Germinal center (tissue), 1 donor: ENCODE results near the gene BICRA.
"Not testable (repeated sequence)": the region's sequence is repeated elsewhere in the genome, so short reads cannot be mapped to it uniquely, and the experiment has no call there.

Experiments used
- DNase-seq: peaks from one replicate; pipeline ENCODE4 v3.0.0; 2012; ENCODE audit warnings: mixed read lengths, low spot score

The BICRA gene

DNA sequence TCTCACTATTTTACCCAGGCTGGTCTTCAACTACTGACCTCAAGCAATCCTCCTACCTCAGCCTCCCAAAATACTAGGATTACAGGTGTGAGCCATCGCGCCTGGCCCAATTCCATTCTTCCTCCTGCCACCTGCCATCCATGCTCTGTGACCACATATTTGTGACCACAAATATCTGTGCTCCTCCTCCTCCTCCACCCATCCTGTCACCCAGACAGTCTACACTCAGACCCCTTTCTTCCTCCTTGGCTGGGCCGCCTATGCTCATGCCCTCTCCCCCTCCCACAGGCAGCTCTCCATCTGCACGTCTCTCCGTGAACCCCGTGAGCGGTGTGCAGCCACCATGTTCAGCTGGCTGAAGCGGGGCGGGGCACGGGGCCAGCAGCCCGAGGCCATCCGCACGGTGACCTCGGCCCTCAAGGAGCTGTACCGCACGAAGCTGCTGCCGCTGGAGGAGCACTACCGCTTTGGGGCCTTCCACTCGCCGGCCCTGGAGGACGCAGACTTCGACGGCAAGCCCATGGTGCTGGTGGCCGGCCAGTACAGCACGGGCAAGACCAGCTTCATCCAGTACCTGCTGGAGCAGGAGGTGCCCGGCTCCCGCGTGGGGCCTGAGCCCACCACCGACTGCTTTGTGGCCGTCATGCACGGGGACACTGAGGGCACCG, 107.5 kb downstream of the BICRA start:
- no peak for DNase-seq

DNA sequence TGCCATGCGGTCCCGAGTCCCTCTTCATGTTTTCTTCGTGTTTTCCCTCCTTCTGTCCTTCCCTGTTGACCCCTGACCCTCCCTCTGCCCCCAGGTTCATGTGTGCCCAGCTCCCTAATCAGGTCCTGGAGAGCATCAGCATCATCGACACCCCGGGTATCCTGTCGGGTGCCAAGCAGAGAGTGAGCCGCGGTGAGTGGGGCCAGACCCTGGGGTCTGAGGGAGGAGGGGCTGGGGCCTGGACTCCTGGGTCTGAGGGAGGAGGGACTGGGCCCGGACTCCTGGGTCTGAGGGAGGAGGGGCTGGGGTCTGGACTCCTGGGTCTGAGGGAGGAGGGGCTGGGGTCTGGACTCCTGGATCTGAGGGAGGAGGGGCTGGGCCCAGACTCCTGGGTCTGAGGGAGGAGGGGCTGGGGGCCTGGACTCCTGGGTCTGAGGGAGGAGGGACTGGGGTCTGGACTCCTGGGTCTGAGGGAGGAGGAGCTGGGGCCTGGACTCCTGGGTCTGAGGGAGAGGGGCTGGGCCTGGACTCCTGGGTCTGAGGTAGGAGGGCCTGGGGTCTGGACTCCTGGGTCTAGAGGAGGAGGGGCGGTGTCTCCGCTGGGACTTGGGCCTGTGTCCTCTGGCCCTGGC, 109.6 kb downstream of the BICRA start:
- not testable (repeated sequence) for DNase-seq

DNA sequence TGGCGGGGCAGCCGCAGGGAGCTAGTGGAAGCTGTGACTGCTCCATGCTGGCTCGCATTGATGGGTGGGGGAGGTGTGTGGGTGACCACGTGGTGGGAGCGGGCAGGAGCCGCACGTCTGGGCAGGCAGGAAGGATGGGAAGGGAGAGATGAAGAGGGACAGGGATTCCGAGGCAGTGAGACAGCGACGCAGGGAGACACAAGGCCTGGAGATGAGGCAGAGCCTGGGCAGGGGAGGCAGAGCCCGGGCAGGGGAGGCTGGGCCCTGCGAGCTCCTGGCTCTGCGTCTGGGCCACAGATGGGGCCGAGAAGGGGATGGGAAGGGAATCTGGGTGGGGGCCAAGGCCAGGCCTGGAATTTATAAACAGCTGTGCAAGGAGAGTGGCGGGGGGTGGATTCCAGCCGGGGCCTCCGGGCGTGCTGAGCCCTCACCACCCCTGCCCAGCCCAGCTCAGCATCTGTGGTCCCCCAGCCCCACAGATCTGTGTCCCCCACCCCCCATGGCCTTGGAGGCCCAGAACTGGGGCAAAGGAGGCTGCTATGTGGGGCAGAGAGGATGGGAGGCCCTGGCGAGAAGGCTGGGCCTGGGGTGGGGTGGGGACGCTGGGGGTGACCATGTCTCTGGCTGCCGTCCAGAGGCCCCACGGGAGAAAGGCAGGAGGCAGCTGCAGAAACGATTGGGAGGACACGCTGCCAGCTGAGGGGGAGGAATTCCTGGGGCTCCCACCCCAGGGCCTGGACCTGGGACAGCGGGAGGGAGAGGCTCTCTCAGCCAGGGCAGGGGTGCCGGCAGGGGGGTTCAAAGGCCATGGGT, 110.3 kb downstream of the BICRA start:
- DNase-seq = no peak

DNA sequence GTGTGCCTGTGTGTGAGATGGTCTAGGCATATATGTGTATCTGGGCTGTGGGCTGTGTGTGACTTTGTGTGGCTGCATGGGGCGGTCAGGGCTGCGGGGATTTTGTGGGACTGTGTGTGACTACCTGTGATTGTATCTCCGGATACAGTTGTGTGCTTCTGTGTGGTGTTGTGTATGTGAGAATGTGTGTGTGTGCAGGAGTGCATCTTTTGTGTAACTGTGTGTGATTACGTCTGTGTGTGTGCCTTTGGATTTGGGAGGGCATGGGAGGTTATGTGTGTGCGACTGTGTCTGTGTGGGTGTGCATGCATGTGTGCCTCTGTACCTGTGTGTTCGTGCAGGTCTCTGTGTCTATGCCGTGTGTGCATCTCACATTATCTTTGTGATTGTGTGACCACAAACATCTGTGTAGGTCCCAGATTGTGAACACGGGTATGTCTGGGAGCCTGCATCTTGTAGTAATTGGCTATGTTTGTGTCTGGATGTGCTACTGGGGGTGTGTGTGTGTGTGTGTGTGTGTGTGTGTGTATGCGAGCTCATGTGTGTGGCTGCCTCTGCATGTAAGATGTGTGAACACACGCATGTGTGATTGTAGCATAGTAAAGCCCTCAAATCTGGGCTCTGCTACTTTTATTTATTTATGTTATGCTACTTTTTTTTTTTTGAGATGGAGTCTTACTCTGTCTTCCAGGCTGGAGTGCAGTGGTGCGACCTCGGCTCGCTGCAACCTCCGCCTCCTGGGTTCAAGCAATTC, 111.9 kb downstream of the BICRA start:
- no peak for DNase-seq

DNA sequence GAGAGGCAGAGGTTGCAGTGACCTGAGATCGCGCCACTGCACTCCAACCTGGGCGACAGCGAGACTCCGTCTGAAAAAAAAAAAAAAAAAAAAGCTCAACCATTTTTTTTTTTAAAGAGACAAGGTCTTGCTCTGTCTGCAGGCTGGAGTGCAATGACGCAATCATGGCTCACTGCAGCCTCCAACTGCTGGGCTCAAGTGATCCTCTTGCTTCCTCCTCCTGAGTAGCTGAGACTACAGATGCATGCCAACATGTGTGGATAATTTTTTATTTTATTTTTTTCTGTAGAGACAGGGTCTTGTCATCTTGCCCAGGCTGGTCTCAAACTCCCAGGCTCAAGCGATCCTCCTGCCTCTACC, 114.6 kb downstream of the BICRA start:
- DNase-seq = no peak

DNA sequence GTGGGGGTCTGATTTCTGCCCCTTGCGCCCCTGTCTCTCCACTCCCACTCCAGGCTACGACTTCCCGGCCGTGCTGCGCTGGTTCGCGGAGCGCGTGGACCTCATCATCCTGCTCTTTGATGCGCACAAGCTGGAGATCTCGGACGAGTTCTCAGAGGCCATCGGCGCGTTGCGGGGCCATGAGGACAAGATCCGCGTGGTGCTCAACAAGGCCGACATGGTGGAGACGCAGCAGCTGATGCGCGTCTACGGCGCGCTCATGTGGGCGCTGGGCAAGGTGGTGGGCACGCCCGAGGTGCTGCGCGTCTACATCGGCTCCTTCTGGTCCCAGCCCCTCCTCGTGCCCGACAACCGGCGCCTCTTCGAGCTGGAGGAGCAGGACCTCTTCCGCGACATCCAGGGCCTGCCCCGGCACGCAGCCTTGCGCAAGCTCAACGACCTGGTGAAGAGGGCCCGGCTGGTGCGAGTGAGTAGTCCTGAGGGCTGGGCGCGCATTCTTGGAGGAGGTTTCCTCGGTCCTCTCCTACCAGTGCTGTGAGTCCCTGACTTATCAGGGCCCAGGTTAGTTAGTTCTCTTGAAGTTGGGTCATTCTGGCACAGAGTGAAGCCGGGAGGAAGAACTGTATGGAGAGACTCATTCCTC, 116.9 kb downstream of the BICRA start:
- DNase-seq = no peak

DNA sequence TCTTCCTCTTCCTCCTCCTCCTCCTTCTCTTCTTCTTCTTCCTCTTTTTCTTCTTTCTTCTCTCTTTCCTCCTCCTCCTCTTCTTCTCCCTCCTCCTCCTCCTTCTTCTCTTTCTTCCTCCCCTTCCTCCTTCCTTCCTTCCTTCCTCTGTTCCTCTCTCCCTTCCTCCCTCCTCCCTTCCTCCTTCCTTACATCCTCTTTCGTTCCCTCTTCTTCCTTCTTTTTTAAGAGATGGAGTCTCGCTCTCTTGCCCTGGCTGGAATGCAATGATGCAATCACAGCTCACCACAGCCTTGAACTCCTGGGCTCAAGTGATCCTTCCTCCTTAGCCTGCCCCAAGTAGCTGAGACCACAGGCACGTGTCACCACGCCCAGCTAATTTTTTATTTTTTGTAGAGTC, 117.5 kb downstream of the BICRA start:
- no peak for DNase-seq

DNA sequence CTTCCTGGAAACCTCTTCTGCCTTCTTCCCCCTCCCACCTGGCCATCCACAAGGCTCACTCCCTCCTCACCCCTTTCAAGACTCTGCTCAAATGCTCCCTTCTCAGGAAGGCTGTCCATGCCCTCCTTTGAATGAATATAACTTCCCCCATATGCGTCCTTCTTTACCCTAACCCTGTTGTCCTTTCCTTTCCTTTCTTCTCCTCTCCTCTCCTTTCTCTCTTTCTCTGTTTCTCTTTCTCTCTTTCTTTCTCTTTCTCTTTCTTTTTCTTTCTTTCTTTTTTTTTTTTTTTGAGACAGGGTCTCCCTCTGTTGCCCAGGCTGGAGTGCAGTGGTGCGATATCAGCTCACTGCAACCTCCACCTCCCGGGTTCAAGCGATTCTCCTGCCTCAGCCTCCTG, 119.4 kb downstream of the BICRA start:
- DNase-seq = not testable (repeated sequence)

DNA sequence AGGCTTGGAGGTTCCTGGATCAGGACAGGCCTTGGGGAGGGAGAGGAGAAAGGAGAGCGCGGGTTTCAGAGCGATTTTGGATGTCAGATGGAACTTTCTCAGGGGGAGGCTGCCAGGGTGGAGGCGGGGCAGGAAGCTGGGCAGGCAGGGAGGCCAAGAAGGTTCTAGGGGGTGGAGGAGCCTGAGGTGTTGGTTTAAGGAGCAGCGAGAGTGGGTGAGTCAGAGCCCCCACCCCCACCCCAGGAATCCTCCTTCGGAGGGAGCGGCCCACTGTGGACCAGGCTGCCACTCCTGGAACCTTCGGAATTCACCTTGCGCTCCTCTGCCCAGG, 120.5 kb downstream of the BICRA start:
- DNase-seq = no peak

DNA sequence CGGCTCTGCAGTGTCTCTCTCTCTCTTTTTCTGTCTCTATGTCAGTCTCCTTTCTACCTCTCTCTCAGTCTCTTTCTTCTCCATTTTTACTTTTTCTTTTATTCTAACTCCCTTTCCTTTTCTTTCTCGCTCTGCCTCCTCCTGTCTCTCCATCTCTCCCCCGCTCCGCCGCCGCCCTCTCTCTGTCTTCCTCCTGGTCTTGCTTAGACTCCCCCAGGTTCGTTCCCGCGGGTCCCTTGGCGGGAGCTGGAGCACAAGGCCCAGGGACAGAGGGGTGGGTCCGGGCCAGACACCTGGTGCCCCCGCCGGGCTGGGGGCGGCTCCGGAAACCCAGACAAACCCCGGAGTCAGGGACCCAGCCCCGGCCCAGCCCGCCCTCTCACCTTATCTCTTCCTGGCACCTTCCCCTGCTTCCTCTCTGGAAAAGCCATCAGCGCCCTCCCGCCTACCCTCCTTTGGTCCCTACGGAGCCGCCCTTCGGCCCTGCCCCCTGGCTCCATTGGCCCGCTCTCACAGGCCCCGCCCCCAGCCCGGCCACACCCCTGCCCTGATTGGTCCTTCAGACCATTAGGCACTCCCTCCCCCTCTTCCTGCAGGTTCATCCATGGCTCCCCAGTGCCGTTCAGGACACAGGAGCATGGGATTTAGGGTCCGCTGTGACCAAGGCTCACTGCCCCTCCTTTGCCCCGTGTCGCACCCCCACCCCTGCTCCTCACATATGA, 121.0 kb downstream of the BICRA start:
- DNase-seq = no peak

DNA sequence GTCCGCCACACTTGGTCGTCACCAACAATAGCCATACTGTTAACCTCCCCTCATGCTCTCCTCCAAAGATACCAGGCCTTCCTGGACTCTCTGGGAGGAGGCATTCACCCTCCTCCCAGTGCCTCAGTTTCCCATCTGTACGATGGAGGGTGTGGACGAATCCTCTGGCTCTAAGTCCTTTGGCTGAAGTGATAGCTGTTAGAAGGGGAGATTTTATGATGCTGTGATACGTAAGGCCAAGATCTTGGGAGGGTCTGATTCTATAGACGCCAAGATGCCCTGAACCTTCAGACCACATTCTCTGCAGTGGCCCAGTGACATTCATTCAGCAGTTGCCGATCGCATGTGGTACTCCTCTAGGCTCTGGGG, 121.6 kb downstream of the BICRA start:
- DNase-seq = no peak

DNA sequence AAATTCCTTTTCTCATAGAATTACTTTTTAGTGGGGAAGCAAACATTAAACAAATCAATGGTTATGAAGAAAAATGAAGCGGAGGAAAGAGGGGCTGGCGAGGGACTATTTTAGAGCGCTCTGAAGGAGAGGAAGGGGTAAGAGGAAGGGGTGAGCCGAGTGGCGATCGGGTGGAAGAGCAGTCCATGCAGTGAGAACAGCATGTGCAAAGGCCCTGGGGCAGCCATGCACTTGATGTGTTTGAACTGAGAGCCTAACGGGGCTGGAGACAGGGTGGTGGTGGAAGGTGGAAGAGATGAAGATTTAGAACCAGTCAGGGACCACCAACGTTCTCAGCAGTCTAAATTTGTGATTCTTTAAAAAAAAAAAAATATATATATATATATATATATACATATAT, 122.0 kb downstream of the BICRA start:
- no peak for DNase-seq

DNA sequence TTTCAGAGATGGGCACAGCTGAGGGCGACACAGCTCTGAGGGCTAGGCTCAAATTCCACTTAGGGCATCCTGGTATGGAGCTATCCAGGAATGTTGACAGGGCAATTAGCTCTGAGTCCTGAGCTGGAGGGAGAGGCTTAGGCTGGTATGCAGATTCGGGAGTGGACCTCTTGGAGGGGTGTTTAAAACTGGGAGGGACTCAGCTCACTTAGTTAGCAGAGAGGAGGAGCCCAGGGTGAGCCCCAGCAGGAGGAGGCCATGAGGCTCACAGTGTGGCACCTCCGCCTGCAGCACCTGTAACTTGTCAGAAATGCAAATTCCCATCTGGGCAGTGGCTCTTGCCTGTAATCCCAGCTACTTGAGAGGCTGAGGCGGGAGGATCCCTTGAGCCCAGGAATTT, 126.2 kb downstream of the BICRA start:
- DNase-seq = no peak

DNA sequence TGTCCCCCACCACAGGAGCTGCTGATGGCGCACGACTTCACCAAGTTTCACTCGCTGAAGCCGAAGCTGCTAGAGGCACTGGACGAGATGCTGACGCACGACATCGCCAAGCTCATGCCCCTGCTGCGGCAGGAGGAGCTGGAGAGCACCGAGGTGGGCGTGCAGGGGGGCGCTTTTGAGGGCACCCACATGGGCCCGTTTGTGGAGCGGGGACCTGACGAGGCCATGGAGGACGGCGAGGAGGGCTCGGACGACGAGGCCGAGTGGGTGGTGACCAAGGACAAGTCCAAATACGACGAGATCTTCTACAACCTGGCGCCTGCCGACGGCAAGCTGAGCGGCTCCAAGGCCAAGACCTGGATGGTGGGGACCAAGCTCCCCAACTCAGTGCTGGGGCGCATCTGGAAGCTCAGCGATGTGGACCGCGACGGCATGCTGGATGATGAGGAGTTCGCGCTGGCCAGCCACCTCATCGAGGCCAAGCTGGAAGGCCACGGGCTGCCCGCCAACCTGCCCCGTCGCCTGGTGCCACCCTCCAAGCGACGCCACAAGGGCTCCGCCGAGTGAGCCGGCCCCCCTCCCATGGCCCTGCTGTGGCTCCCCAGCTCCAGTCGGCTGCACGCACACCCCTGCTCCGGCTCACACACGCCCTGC, 132.1 kb downstream of the BICRA start:
- no peak for DNase-seq

DNA sequence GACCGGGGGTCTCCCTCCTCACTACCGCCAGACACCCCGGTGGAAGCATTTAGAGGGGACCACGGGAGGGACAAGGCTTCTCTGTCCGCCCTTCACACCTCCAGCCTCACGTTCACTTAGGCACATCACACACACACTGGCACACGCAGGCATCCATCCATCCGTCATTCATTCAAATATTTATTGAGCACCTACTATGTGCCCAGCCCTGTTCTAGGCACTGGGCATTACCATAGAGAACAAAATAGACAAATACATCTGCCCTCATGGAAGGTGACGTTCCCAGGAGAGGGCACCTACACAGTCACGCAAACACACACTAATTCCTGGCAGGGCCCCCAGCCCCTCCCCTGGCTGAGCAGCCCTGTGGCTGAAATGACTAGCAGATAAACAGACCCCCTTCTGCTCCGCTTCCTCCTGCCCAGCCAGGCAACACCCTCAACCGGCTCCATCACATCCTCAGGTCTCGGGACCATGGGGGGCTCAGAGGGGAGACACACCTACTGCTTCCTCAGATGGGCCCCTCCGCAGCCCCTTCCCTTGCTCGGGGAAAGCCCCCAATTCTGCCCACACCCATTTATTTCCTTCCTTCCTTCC, 132.7 kb downstream of the BICRA start:
- DNase-seq = no peak

DNA sequence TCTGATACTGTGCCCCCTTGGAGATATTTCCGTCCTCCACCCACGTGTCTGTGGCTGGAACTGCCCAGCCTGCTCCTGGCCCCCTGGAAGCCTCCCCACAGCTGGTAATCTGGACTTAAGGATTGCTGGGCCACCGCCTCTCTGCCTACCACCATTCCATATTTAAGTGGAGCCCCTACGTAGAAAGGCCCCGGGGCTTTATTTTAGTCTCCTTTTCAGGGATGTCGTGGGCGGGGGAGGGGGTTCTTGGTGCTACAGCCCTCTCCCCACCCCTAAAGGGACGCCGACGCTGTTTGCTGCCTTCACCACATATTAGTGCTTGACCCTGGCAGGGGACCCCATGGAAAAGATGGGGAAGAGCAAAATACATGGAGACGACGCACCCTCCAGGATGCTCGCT, 133.7 kb downstream of the BICRA start:
- no peak for DNase-seq

DNA sequence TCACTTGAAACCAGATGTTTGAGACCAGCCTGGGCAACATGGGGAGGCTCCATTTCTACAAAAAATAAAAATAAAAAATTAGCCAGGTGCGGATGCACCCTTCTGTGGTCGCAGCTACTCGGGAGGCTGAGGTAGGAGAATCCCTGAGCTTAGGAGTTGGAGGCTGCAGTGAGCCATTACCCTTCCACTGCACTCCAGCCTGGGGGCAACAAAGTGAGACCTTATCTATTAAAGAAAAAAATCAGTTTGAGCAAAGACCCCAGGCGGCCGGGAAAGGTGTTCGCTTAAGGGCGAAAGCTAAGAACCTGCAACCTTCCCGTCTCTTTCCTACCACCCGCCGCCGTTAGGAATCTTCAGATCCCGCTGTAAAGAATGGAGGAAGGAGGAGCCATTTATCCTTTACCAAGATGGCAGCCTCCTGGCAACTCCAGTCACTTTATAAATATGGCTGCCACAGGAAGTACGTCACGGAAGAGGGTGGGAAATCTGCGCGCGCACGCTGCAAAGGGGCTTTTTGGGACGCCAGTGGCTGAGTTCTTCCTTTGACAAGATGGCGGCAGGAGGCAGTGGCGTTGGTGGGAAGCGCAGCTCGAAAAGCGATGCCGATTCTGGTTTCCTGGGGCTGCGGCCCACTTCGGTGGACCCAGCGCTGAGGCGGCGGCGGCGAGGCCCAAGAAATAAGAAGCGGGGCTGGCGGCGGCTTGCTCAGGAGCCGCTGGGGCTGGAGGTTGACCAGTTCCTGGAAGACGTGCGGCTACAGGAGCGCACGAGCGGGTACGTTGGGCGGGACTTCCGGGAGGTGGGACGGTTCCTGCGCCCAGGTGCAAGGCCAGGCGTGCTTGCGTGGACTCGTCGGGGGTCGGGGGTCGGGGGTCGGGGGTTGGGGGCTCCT, 136.3 kb downstream of the BICRA start, which contains the start of gene NOP53:
TSS of gene NOP53 (plus strand) at position 537 of the 892 bp plus-strand sequence. CDS start at position 551, 14 bp downstream.
- DNase-seq = peak; percentile 97

DNA sequence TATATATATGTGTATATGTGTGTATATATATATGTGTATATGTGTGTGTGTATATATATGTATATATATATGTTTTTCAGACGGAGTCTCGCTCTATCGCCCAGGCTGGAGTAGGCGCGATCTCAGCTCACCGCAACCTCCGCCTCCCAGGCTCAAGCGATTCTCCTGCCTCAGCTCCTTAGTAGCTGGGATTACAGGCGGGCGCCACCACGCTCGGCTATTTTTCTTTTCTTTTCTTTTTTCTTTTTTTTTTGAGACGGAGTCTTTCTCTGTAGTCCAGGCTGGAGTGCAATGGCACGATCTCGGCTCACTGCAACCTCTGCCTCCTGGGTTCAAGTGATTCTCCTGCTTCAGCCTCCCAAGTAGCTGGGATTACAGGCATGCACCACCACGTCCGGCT, 137.2 kb downstream of the BICRA start:
- DNase-seq = not testable (repeated sequence)

DNA sequence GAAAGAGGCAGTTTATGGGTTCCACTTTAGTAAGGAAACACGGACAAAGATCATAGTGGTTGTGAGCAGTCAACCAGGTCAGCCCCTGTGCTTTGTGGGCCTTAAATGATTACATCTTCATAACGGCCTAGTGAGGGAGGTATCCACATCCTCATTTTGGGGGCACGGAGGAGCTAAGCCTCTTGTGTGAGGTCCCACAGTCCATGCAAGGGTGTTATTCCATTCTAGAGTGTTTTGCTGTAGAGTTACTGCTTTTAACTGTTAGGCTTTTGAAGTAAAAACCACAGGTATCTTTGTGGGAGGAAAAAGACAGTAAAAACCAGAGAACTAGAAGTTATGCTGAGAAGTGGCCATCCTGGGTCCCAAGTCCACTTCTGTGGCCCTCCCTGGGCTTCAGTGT, 140.4 kb downstream of the BICRA start:
- no peak for DNase-seq

DNA sequence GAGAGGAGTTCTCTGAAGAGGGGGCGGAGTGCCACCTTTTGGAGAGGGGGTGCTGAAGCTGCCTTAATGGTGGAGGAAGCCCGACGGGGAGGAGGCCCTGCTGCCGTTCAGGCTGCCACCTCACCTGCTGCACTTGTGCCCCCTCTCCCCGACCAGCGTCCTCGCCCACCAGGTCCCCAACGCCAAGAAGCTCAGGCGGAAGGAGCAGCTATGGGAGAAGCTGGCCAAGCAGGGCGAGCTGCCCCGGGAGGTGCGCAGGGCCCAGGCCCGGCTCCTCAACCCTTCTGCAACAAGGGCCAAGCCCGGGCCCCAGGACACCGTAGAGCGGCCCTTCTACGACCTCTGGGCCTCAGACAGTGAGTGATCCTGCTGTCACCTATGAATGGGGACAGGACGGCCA, 141.8 kb downstream of the BICRA start:
- no peak for DNase-seq
